ENCODE results near the gene KDM3B.
A peak's percentile ranks its signal among the peaks of the same experiment; 100 is the strongest.

Gene KDM3B

GRCh38 chr5:138449501-138450239, 97.2 kb downstream of the KDM3B start:
- DNase-seq (peak; percentile 91), ATAC-seq (peak; percentile 80)

- ATAC-seq (no peak), DNase-seq (no peak)
These were observed 98.5 kb downstream of the KDM3B start for GRCh38 chr5:138450971-138451370.

- no peak for DNase-seq
- no peak for ATAC-seq
These were observed 100.2 kb downstream of the KDM3B start for GRCh38 chr5:138452720-138453119.

GRCh38 chr5:138453590-138453989, 101.1 kb downstream of the KDM3B start:
- DNase-seq = no peak
- ATAC-seq = no peak

GRCh38 chr5:138454121-138454520, 101.6 kb downstream of the KDM3B start:
- DNase-seq (no peak), ATAC-seq (no peak)

- DNase-seq = no peak
- no peak for ATAC-seq
These were observed 102.9 kb downstream of the KDM3B start for GRCh38 chr5:138455232-138455930.

- peak; percentile 20 for DNase-seq
- ATAC-seq = no peak
These were observed 105.2 kb downstream of the KDM3B start for GRCh38 chr5:138457531-138458275.

GRCh38 chr5:138458384-138458783, 105.9 kb downstream of the KDM3B start:
- no peak for DNase-seq
- no peak for ATAC-seq

GRCh38 chr5:138458856-138459255, 106.4 kb downstream of the KDM3B start:
- ATAC-seq = peak; percentile 15
- no peak for DNase-seq

GRCh38 chr5:138459311-138459933, 106.9 kb downstream of the KDM3B start:
- DNase-seq (peak; percentile 91), ATAC-seq (peak; percentile 84)

- ATAC-seq (no peak), DNase-seq (no peak)
These were observed 107.7 kb downstream of the KDM3B start for GRCh38 chr5:138460032-138460693.

- DNase-seq (no peak), ATAC-seq (no peak)
These were observed 109.0 kb downstream of the KDM3B start for GRCh38 chr5:138461343-138462125.

- ATAC-seq (no peak), DNase-seq (peak; percentile 19)
These were observed 111.0 kb downstream of the KDM3B start for GRCh38 chr5:138463419-138464007.

- peak; percentile 97 for DNase-seq
- peak; percentile 59 for ATAC-seq
These were observed 111.5 kb downstream of the KDM3B start for GRCh38 chr5:138464008-138464387.

- ATAC-seq = peak; percentile 79
These were observed 112.1 kb downstream of the KDM3B start for GRCh38 chr5:138464388-138465260.

GRCh38 chr5:138465261-138466124, 113.0 kb downstream of the KDM3B start, which contains the start of gene EGR1:
TSS of gene EGR1 (plus strand) at chr5:138465479. CDS start at chr5:138465762, 283 bp downstream.
- ATAC-seq (peak; percentile 59), DNase-seq (peak; percentile 95)

More at GRCh38 chr5:138464388-138465260, 112.1 kb downstream of the KDM3B start:
- DNase-seq = peak; percentile 95

- no peak for ATAC-seq
- DNase-seq = peak; percentile 39
These were observed 113.8 kb downstream of the KDM3B start for GRCh38 chr5:138466125-138466899.
